MCF 10A (cell line): Measurements from ENCODE around the gene WDFY4. TPM values are rescaled to one million over a fixed set of nuclear protein-coding genes. Genes with fewer than 3 reads are reported as not detected.

ENCODE experiments used
- BruUV-seq: library from RNA; stranded (reverse); fragments of 400-500 nt; replicated peaks from 2 replicates; lab custom pipeline; 2021; lab: Mats Ljungman, UMichigan
- CTCF ChIA-PET: fragments of 300-600 bp; sonication (Branson Sonifier 250); formaldehyde crosslinking; extraction: SDS; loops from one replicate; lab custom pipeline; 2021; ENCODE audit warnings: antibody characterized with exemption, inconsistent platforms; lab: Yijun Ruan, JAX
- POLR2A ChIA-PET: fragments of 300-600, 350-650 bp; sonication (Branson Sonifier 250); formaldehyde crosslinking; extraction: SDS; loops from one replicate; lab custom pipeline; 2020; ENCODE audit warnings: antibody characterized with exemption, inconsistent platforms; lab: Yijun Ruan, JAX
- DNase-seq: peaks from one replicate; pipeline ENCODE4 v3.0.0-alpha.2; 2018; ENCODE audit not compliant: unreplicated experiment
- H3K27ac Mint-ChIP-seq: one replicate; pipeline ENCODE4 v1.8.0; 2022; ENCODE audit warnings: mild to moderate bottlenecking, low read depth, mixed read lengths; ENCODE audit not compliant: unreplicated experiment
- H3K27me3 Mint-ChIP-seq: one replicate; pipeline ENCODE4 v1.8.0; 2022; ENCODE audit warnings: mixed read lengths; ENCODE audit not compliant: insufficient read depth, unreplicated experiment
- H3K36me3 Mint-ChIP-seq: one replicate; pipeline ENCODE4 v1.8.0; 2022; ENCODE audit warnings: mild to moderate bottlenecking, moderate library complexity, mixed read lengths; ENCODE audit not compliant: insufficient read depth, unreplicated experiment
- H3K4me1 Mint-ChIP-seq: one replicate; pipeline ENCODE4 v1.8.0; 2022; ENCODE audit warnings: mixed read lengths; ENCODE audit not compliant: insufficient read depth, unreplicated experiment
- H3K4me3 Mint-ChIP-seq: one replicate; pipeline ENCODE4 v1.8.0; 2022; ENCODE audit warnings: mild to moderate bottlenecking, moderate library complexity, mixed read lengths; ENCODE audit not compliant: unreplicated experiment
- H3K9me3 Mint-ChIP-seq: one replicate; pipeline ENCODE4 v1.8.0; 2022; ENCODE audit warnings: mixed read lengths; ENCODE audit not compliant: unreplicated experiment
- CTCF ChIP-seq: fragments of 200-600 bp; IDR thresholded peaks from one replicate; pipeline ENCODE4 v1.8.0; 2022; ENCODE audit warnings: antibody characterized with exemption, mild to moderate bottlenecking; ENCODE audit not compliant: unreplicated experiment
- intact Hi-C: fragments of 100-400 bp; cut with micrococcal nuclease; formaldehyde crosslinking; loops from 2 replicates; pipeline ENCODE4 v1.14.1; 2022
- total RNA-seq: library from RNA; stranded (reverse); gene quantifications from 2 replicates; pipeline ENCODE4 v1.2.3, GENCODE V29; 2022

Gene WDFY4
- total RNA-seq, 1 experiment from 2014 or later, result not detected

GRCh38 chr10:48684463-48684791 lies 246 bp upstream of the WDFY4 start:
- CTCF ChIA-PET, result interaction anchor here (0.6 to 1.7 kb wide), 3 partner anchors 28 to 133 kb away, joined by 3 to 6 read pairs (median 3); no protein-coding TSS in a partner anchor
- no peaks in the 10 kb centered on the region for H3K36me3 Mint-ChIP-seq
- H3K27me3 Mint-ChIP-seq, result peaks cover 31% of the 10 kb centered on the region
- no peak overlapping the region for H3K4me3 Mint-ChIP-seq
- peak overlapping the region; percentile 65 for H3K27ac Mint-ChIP-seq
- no peak for DNase-seq
- POLR2A ChIA-PET, result no interaction called here
- no peaks in the 10 kb centered on the region for H3K9me3 Mint-ChIP-seq
- intact Hi-C loops, result no loop called here
- no peaks in the 10 kb centered on the region for H3K4me1 Mint-ChIP-seq
- TF ChIP-seq CTCF, result no peak
- no TSS peak for BruUV-seq

GRCh38 chr10:48685731-48686130 lies 1.1 kb downstream of the WDFY4 start:
- CTCF ChIA-PET, result interaction anchor here (1.0 kb wide), 1 partner anchor 363 kb away, joined by 3 read pairs; no protein-coding TSS in a partner anchor
- no peak for DNase-seq
- TF ChIP-seq CTCF, result no peak
- intact Hi-C loops, result no loop called here
- POLR2A ChIA-PET, result no interaction called here
- H3K27me3 Mint-ChIP-seq, result peaks cover 22% of the 10 kb centered on the region
- no peak overlapping the region for H3K4me3 Mint-ChIP-seq
- H3K36me3 Mint-ChIP-seq, result no peaks in the 10 kb centered on the region
- H3K9me3 Mint-ChIP-seq, result no peaks in the 10 kb centered on the region
- no peak overlapping the region for H3K27ac Mint-ChIP-seq
- no peaks in the 10 kb centered on the region for H3K4me1 Mint-ChIP-seq
- no TSS peak for BruUV-seq

- Mint-ChIP-seq H3K9me3 (no peaks in the 10 kb centered on the region), H3K4me1 (no peaks in the 10 kb centered on the region), H3K4me3 (no peak overlapping the region), H3K27me3 (peaks cover 34% of the 10 kb centered on the region), H3K27ac (no peak overlapping the region), H3K36me3 (no peaks in the 10 kb centered on the region)
- no TSS peak for BruUV-seq
- intact Hi-C loops, result no loop called here
- no peak for TF ChIP-seq CTCF
- no peak for DNase-seq
- POLR2A ChIA-PET, result no interaction called here
- CTCF ChIA-PET, result interaction anchor here (1.5 to 1.7 kb wide), 2 partner anchors 35 to 327 kb away, joined by 4 read pairs; no protein-coding TSS in a partner anchor
Measured at GRCh38 chr10:48690791-48691660, 6.4 kb downstream of the WDFY4 start.

- no peak for TF ChIP-seq CTCF
- H3K4me1 Mint-ChIP-seq, result no peaks in the 10 kb centered on the region
- H3K9me3 Mint-ChIP-seq, result no peaks in the 10 kb centered on the region
- intact Hi-C loops, result no loop called here
- peaks cover 34% of the 10 kb centered on the region for H3K27me3 Mint-ChIP-seq
- DNase-seq, result no peak
- H3K4me3 Mint-ChIP-seq, result no peak overlapping the region
- H3K36me3 Mint-ChIP-seq, result no peaks in the 10 kb centered on the region
- ChIA-PET CTCF (interaction anchor here (1.7 kb wide), 1 partner anchor 36 kb away, joined by 4 read pairs; no protein-coding TSS in a partner anchor), POLR2A (no interaction called here)
- BruUV-seq, result no TSS peak
- H3K27ac Mint-ChIP-seq, result no peak overlapping the region
Measured at GRCh38 chr10:48691812-48692528, 7.3 kb downstream of the WDFY4 start.
